Epithelial cell of esophagus (primary cell): Measurements from ENCODE around the gene PDILT.

ENCODE experiments used
- DNase-seq: peaks from one replicate; pipeline ENCODE4 v3.0.0; 2010; ENCODE audit warnings: low read depth
- H3K4me3 ChIP-seq: 2 replicates; pipeline ENCODE4 v1.5.1; 2011; ENCODE audit warnings: mild to moderate bottlenecking, low read length, control low read depth
- CTCF ChIP-seq: IDR thresholded peaks from 2 replicates; pipeline ENCODE4 v1.5.1; 2011; ENCODE audit warnings: low read depth, mild to moderate bottlenecking, low read length, control low read depth, inconsistent platforms; ENCODE audit not compliant: insufficient read depth; ENCODE audit errors: missing control alignments

The PDILT gene

GRCh38 chr16:20396846-20397467, 7.6 kb downstream of the PDILT start:
- no peak overlapping the region for H3K4me3 ChIP-seq
- no peak for TF ChIP-seq CTCF
- DNase-seq, result no peak

DNA sequence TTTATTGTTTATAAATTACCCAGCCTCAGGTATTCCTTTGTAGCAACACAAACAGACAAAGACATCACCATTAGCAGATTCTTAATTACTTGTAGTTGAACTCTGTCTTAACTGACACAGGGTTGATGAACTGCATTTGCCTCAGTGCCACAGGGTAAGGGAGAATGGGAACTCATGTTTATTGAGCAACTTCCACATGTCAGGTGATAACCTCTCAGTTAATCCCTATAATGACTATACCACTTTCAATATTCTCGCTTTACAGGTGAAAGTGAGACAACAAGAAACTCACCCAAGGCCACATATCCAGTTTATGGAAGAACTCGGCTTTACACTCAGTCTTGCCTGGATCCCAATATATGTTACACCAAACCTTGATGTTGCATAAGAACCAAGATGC, 8.6 kb downstream of the PDILT start:
- no peak for DNase-seq
- H3K4me3 ChIP-seq, result no peak overlapping the region
- no peak for TF ChIP-seq CTCF

DNA sequence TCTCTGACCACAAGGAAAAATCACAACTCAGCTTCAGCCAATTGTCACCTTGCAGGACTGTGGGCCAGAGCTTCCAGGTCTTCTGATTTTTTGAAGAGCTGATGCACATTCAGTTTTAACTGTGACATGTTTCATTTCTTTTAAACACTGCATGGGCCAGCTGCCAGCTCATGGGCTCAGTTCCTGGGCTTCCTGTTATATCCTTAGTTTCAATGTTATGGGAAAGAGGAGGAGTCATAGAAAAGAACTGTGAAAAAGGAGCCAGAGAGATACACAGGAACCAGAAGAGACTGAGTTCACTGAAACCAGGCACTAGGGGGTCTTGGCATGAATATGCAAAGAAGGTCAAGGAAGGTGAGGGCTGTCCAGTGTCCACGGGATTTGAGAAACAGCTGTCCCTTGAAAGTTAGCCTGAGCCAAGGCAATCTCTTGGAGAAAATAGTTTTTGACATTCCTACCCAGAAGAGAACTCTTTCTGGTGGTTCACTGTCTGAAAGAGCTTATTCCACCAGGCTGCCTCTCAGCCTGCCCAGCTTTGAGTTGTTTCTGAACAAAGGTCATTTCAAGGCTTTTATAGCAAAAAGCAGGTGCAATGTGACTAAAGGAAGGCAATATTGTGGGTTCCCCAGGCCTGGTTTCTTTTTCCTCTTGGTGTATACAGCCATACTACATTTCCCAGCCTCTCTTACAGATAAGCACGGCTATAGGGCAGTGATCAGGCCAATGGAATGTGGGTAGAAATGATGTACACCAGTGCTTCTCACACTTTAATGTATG, 10.5 kb downstream of the PDILT start:
- no peak for TF ChIP-seq CTCF
- H3K4me3 ChIP-seq, result no peak overlapping the region
- DNase-seq, result no peak

DNA sequence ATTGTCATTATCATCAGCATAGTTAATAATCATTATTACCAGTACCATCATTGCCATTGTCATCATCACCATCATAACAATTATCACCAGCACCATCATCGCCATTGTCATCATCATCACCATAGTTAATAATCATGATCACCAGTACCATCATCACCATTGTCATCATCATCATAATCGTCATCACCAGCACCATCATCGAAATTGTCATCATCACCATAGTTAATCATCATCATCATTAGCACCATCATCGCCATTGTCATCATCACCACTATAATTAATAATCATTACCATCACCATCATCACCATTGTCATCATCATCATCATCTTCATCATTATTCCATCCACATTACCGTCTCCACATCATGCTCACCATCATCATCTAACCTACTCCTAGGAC, 13.5 kb downstream of the PDILT start:
- TF ChIP-seq CTCF, result no peak
- no peak overlapping the region for H3K4me3 ChIP-seq
- no peak for DNase-seq

GRCh38 chr16:20388854-20389253, 15.7 kb downstream of the PDILT start:
- no peak overlapping the region for H3K4me3 ChIP-seq
- no peak for DNase-seq
- TF ChIP-seq CTCF, result no peak

DNA sequence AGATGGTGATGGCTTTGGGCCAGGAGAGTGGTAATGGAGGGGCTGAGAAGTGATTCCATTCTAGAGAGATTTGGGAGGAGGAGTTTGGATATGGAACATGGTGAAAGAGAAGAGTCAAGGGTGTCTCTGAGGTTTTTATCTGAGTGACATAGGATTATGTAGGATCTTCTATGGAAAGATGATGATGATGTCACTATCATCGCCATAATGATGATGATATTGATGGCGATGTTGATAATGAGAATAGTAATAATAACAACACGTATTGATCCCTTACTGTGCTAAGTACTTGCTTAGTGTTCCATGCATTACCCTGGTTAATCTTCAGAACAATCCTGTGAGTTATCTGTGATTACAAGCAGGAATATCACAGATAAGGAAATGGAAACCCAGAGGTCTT, 16.6 kb downstream of the PDILT start:
- H3K4me3 ChIP-seq, result no peak overlapping the region
- DNase-seq, result no peak
- TF ChIP-seq CTCF, result no peak
